Measurements from ENCODE around the gene SPOCK2.
A peak's percentile ranks its signal among the peaks of the same experiment; 100 is the strongest.
"Not testable (repeated sequence)": the region's sequence is repeated elsewhere in the genome, so short reads cannot be mapped to it uniquely, and the experiment has no call there.

Gene SPOCK2

GRCh38 chr10:72035252-72035887 lies 53.0 kb downstream of the SPOCK2 start:
- ChIA-PET CTCF (interaction anchor here (0.6 kb wide), 1 partner anchor 13 kb away, joined by 4 read pairs; no protein-coding TSS in a partner anchor), POLR2A (no interaction called here)
- Histone ChIP-seq H3K36me3 (ENCODE audit: control insufficient read depth in 2 of 2, insufficient read depth in 1 of 2, low read length in 2 of 2) (no peaks in the 10 kb centered on the region), H3K9me3 (ENCODE audit: control insufficient read depth, insufficient read depth, low read depth, low read length) (no peaks in the 10 kb centered on the region), H3K4me1 (ENCODE audit: control insufficient read depth, insufficient read depth, low read length) (no peaks in the 10 kb centered on the region), H3K27ac (ENCODE audit: extremely low read depth, low read depth, low read length) (no peak overlapping the region), H3K4me3 (ENCODE audit: low read depth, low read length) (no peak overlapping the region)
- no peak for TF ChIP-seq SALL2 (tag by site-specific recombination; IDR thresholded peaks at IDR 0.05; ENCODE audit: borderline replicate concordance)
- TF ChIP-seq ZNF701 (tag by site-specific recombination; IDR thresholded peaks at IDR 0.05), result no peak
- no peak for TF ChIP-seq KLF10 (tag by site-specific recombination; IDR thresholded peaks at IDR 0.05)
- TF ChIP-seq ZNF211 (tag by site-specific recombination; IDR thresholded peaks at IDR 0.05; ENCODE audit: low read depth), result no peak
- no peak for TF ChIP-seq GLI4 (tag by site-specific recombination; IDR thresholded peaks at IDR 0.05)
- no peak for TF ChIP-seq ZNF473 (tag by site-specific recombination; IDR thresholded peaks at IDR 0.05)

- Histone ChIP-seq H3K27ac (ENCODE audit: extremely low read depth, low read depth, low read length) (no peak overlapping the region), H3K4me3 (ENCODE audit: low read depth, low read length) (no peak overlapping the region), H3K9me3 (ENCODE audit: control insufficient read depth, insufficient read depth, low read depth, low read length) (no peaks in the 10 kb centered on the region), H3K4me1 (ENCODE audit: control insufficient read depth, insufficient read depth, low read length) (no peaks in the 10 kb centered on the region), H3K36me3 (ENCODE audit: control insufficient read depth in 2 of 2, insufficient read depth in 1 of 2, low read length in 2 of 2) (no peaks in the 10 kb centered on the region)
- TF ChIP-seq ZBTB8A (tag by site-specific recombination; IDR thresholded peaks at IDR 0.05) (peak; percentile 57; the same call in 1 of the 2 replicates), ZNF571 (tag by site-specific recombination; IDR thresholded peaks at IDR 0.05) (no peak)
- POLR2A ChIA-PET, result no interaction called here
- CTCF ChIA-PET, result no interaction called here
Measured at GRCh38 chr10:72034761-72035160, 53.6 kb downstream of the SPOCK2 start.

- no peak for TF ChIP-seq ZEB2 (tag by site-specific recombination; IDR thresholded peaks at IDR 0.05)
- no peak for TF ChIP-seq CTCF (tag by site-specific recombination; IDR thresholded peaks at IDR 0.05)
- TF ChIP-seq ZNF324 (tag by site-specific recombination; IDR thresholded peaks at IDR 0.05), result no peak
- TF ChIP-seq ZFHX2 (tag by site-specific recombination; conservative IDR thresholded peaks at IDR 0.05), result peak; percentile 90
- peak; percentile 94 for TF ChIP-seq EGR2 (tag by site-specific recombination; IDR thresholded peaks at IDR 0.05; ENCODE audit: low read depth)
- TF ChIP-seq ZSCAN18 (tag by site-specific recombination; IDR thresholded peaks at IDR 0.05), result no peak
- no peak for TF ChIP-seq ZXDB (tag by site-specific recombination; IDR thresholded peaks at IDR 0.05)
- POLR2A ChIA-PET, result no interaction called here
Measured at GRCh38 chr10:72034040-72034499, 54.3 kb downstream of the SPOCK2 start.

GRCh38 chr10:72032409-72033162 lies 55.8 kb downstream of the SPOCK2 start:
- H3K4me1 ChIP-seq (ENCODE audit: control insufficient read depth, insufficient read depth, low read length); POLR2A ChIA-PET; H3K9me3 ChIP-seq (ENCODE audit: control insufficient read depth, insufficient read depth, low read depth, low read length); H3K27ac ChIP-seq (ENCODE audit: extremely low read depth, low read depth, low read length); H3K4me3 ChIP-seq (ENCODE audit: low read depth, low read length); H3K36me3 ChIP-seq (ENCODE audit: control insufficient read depth in 2 of 2, insufficient read depth in 1 of 2, low read length in 2 of 2): not testable (repeated sequence)
- CTCF ChIA-PET, result interaction anchor here (0.6 to 2.4 kb wide), 3 partner anchors 16 to 76 kb away, joined by 3 to 15 read pairs (median 5); no protein-coding TSS in a partner anchor

More at GRCh38 chr10:72034040-72034499, 54.3 kb downstream of the SPOCK2 start:
- Histone ChIP-seq H3K4me1 (ENCODE audit: control insufficient read depth, insufficient read depth, low read length) (no peaks in the 10 kb centered on the region), H3K27ac (ENCODE audit: extremely low read depth, low read depth, low read length) (no peak overlapping the region), H3K4me3 (ENCODE audit: low read depth, low read length) (no peak overlapping the region), H3K9me3 (ENCODE audit: control insufficient read depth, insufficient read depth, low read depth, low read length) (no peaks in the 10 kb centered on the region), H3K36me3 (ENCODE audit: control insufficient read depth in 2 of 2, insufficient read depth in 1 of 2, low read length in 2 of 2) (no peaks in the 10 kb centered on the region)
- CTCF ChIA-PET, result interaction anchor here (2.4 kb wide), 1 partner anchor 14 kb away, joined by 15 read pairs; no protein-coding TSS in a partner anchor
